HTR-8/SVneo (cell line): ENCODE measurements around the gene EPHA2.

Experiments
- DNase-seq: peaks from one replicate; pipeline ENCODE4 v3.0.0; 2011; ENCODE audit warnings: low spot score, mixed read lengths; ENCODE audit not compliant: insufficient read length
- FAIRE-seq: peaks from 2 replicates; lab custom pipeline; 2011; peaks lifted over from hg19 to GRCh38; lab: Jason Lieb, UNC

The EPHA2 gene

DNA sequence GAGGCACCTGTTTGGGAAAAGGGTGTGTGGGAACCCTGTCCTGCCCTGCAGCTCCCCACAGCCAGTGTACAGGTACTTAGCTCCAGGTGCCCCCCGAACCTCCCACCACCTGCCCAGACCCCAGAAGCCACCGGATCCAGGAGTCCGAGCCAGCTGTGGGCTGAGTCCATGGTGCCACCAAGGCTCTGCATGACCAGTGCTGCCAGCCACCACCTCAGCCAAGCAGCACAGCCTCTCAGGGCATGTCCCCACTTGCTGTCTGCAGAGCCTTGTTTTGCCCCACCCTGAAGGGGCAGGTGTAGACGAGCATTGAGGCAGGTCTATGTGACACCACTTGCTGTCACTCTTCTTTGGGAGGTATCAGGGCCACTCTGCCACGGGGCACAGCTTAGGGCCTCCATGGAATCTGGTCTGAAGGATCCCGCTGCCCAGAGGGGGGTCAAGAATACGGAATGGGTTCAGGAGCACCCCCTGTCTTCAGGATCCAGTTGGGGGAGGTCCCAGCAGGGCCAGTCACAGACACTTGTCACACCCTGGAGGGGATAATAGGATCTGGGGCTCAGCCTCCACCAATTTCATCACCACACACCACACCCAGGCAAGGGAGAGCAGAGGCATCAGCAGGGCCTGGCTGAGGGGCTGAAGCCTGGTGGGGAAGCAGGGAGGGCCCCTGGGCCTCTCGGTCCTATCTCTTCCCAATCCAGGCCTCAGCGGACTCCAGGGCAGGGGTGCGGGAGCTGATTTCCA is 28.9 kb upstream of the EPHA2 start:
- FAIRE-seq (no peak), DNase-seq (no peak)

DNA sequence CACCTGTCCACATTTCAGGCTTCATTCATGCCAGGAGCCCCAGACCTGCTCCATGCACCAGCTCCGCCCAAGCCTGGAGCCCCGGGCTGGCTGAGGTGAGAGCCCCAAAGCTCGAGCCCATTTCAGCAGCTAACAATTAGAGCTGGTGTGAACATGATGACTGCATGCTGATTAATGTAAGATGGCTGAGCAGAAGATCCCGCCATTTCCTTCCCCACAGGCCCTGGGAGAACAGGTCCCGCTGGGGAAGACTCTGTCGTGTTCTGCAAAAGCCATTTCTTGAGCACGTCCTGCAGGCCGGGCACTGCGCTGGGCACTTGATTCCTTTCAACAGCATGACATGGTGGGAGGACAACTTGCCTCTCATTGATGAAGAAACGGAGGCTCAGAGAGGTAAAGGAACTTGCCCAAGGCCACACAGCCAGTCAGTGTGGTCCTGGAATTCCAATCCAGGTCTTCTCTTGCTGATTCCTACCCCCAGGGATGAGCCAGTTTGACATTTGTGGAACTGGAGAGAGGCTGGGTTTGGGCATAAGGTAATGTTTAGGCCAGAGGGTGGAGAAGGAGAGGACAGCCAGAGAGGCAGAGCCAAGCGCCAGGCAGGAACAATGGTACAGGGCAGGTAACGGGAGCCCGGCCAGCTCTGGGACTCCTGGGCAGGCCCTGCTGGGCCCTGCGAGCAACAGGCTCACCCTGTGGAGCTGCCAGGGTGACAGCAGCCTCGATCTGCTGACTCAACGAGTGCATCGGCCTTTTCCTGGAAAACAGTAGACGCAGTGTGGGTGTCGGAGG is 28.1 kb upstream of the EPHA2 start:
- FAIRE-seq (no peak), DNase-seq (no peak)

DNA sequence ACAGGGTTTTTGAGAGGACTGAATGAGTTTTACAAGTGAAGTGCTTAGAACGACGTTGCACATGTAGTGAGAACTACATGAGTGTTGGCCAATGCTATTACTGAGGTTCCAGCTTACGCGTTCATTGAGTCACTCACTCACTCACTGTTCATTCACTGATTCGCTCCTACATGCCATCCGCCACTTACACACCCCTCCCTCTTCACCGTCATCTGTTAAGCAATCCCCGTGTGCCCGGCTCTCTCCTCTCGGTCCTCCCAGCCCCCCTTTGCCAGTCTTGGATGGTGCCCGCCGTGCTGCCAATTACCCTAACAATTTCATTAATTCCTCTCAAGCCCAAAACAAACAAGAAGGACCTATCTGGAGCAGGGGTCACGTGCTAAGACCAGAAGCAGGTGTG is 27.3 kb upstream of the EPHA2 start:
- FAIRE-seq, result no peak
- no peak for DNase-seq

DNA sequence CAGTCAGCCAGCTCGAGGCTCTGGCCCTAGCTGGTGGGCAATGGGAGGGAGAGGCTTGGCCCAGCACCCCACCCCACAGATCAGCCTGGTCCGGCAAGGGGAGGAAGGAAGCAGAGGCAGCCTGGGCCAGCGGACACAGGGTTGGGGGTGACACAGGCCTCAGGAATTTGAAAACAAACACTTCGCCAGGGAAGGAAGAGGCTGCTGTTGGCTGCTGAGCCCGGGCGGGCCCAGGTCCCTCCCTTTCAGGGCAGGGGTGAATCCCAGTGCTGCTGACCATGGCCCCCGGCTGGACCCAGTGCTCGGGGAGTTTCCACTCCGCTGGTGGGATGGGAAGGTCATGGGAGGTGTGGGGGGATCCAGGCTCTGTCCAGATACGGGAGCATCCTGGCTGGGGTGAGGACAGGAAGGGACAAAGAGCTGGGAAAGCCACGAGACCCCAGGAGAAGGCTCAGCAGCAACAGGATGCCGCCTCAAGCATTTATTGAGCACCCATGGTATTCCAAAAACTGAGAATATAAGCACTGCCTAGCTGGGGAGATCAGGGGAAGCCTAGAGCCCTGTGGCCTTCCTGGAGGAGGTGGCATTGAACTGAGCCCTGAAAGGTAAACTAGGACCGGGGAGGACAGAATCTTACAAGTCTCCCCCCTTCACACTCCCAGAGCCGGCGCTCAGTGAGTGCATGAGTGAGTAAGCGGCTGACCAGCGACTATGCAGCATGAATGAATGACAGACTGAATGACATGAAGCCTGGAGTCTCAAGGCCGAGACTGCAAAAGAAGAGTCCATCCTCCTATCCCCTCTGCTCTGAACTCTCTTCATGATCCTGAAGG is 26.2 kb upstream of the EPHA2 start:
- no peak for FAIRE-seq
- DNase-seq, result peak; percentile 80

DNA sequence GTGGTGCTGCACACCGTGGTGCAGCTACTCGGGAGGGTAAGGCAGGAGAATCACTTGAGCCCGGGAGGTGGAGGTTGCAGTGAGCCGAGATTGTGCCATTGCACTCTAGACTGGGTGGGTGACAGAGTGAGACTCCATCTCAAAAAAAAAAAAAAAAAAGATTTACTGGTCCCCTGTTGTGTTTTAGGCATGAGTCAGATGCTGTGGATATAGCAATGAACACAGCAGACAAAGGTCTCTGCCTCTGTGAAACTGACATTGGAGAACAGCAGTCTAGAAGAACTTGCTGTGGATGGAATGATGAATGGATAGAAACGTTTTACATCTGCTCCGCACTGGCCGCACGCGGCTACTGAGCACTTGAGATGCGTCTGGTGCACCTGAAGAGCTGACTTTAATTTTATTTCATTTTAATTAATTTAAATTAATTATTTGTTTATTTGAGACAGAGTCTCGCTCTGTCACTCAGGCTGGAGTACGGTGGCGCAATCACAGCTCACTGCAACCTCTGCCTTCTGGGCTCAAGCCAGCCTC is 24.5 kb upstream of the EPHA2 start:
- DNase-seq (no peak), FAIRE-seq (no peak)

DNA sequence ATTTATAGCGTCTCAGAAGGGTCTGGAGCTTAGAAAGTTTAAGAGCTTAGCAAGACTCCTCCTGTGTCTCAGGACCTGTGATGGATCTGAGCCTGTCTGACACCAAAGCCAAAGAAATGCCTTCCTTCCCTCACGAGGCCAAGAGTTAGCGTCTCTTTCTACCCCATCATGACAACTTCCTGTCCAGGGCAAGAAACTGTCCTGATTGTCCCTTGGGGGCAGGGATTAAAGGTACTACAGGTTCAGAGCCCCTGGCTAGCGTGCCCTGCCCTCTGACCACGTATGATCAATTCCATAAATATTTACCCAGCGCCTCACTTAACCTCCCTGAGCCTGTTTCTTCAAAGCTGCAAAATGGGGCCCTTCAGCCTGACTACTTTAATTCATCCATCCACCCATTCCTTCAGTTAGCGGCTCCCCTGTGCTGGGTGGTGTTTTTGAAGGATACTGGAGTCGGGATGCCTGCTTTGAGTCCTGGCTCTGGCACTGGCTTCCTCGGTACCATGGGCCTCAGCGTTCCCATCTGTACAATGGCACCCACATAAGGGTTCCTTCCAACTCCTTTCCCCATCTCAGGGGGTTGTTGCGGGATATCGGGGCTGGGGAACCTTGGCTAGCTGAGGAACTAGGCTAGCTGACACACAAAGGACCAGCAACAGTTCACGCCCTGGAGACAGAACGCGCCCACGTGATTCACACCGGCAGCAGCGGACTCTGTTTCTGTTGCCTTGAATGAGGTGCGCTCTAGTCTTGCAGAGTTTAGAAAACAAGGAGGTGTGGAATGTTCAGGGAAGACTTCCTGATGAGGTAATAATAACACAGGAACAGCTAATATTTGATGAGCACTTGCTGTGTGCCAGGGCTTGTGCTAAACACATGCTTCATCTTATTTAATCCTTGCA is 23.0 kb upstream of the EPHA2 start:
- DNase-seq (no peak), FAIRE-seq (no peak)

DNA sequence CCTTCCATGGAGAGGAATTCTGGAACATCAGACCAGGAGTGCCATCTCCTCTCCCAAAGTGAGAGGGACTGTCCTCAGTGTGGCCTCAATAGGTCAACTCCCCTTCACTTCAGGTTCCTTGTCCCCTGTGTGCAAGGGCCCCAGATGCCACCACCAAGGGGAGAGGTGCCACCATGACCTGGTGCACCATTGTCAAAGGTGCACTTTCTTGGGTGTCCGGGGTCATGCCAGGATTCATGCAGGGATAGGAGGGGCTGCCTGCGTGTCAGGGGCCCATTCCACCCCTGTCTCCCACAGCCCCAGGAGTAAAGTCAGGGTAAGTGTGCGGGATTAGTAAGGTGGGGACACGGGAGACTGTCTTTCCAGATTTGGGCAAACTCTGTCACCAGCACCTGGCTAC is 21.4 kb upstream of the EPHA2 start:
- DNase-seq (no peak), FAIRE-seq (no peak)

DNA sequence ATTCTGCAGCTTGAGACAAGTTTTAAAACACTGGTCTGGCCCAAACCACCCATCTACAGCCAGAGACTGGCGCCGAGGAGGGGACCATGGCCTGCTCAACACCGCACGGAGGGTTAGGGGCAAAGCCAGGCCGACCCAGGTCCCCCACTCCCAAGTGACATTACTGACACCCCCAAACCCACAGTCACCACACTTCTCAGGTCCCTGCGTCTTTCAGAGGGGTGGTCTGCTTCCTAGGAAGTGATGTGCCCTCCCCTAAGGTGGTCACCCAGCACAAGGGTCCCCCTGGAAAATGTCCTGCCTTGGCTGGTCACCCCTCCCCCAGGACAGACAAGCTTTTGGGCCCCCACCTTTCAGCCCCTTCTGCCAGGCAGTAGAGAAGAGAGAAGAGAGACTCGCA is 20.8 kb upstream of the EPHA2 start:
- FAIRE-seq, result no peak

DNA sequence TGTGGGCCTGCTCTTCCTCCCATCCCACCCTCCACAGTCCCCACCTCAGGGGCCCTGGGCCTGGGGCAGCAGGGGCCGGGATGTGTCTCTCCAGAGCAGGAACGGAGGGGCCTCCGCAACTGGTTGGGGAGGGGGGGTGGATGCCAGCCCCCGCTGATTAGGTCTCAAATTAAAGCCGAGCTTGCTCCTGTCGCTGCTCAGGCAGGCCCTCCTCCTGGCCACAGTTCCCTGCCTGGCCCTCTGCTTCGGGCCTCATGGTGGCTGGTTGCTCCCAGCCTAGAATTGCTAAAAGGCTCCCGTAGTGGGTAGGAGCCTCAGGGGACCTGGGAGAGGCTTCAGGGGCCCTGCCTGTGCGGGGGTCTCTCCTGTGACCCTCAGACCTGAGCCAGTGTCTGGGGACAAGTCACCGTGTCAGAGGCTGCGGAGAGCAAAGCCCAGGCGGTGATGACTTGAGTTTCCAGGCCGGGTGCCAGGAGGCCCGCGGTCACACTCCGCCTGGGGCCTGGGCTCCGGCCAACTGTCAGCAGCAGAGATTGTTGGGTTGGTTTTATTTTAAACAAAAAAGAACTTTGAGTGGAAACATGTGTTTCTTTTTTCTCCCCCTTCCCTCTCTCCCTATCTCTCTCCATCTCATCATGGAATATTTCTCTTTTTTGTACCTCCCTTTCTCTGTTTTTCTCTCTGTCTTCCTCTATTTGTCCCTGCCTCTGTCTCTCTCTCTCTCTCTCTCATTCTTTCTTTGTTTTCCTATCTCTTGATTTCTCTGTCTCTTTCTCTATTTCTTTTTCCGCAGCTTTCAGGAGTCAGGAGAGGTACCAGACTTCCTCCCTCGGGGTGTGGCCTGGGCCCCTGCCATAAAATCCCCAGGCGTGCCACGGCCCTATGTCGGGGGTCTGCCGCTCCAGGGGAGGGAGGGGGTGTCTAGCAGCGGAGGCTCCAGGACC is 20.0 kb upstream of the EPHA2 start:
- DNase-seq, result no peak
- no peak for FAIRE-seq

More for the DNA sequence above, 20.8 kb upstream of the EPHA2 start:
- no peak for DNase-seq

DNA sequence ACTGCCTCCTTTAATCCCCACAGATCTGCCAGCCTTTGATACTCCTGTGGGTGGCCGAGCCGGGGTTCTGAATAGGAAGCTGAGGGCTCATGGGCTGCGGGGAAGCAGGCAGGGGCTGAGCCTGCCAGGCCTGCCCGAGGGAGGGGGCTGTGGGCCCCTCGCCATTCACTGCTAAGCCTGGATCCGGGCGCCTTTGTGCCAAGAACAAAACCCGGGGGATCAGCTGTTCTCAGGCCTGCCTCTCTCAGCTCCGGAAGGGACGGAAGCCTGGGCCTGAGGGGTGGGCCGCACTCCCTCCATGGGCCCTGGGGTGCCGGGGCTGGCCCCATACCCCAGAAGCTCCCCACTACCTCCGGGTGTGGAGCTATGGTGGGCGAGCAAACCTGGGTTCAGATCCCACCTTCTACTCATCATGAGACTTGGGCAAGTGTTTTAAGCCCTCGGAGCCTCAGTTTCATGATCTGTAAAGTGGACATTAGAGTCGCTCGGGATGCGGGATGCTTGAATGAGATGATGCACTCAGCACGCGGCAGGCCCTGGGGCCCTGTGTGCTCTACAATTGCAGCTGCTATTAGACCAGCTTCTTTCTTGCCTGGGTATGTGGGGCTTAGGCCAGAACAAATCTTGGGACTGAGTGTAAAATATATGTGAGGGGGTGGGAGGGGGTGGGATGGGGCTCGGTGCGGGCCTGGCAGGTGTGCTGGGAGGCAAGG is 19.2 kb upstream of the EPHA2 start:
- FAIRE-seq (no peak), DNase-seq (no peak)

DNA sequence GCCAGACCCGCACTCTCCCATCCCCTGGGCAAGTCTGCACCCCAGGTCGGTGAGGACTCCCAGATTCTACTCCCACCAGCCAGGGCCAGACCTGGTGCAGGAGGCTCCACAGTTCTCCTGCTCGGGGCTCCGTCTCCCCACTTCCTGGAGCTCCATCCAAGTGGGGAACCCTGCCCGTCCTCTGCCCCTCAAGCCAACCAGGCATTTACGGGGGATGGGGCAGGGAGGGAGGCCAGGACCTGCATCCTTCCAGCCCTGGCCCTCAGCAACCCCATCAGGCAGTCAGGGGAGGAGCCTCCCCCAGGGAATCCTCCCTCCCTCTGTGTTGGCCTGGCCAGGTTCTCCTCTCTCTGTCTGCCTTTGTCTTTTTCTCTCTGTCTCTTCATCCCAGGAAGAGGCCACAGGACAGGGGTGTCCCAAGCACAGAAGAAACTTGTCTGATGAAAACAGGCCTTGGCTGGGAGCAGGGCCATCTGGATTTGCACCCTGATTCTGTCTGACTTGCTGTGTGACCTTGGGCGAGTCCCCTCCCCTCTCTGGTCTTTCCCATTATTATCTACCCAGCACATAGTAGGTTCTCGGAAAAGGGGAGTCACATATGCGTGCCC is 18.5 kb upstream of the EPHA2 start:
- no peak for FAIRE-seq
- DNase-seq, result no peak

DNA sequence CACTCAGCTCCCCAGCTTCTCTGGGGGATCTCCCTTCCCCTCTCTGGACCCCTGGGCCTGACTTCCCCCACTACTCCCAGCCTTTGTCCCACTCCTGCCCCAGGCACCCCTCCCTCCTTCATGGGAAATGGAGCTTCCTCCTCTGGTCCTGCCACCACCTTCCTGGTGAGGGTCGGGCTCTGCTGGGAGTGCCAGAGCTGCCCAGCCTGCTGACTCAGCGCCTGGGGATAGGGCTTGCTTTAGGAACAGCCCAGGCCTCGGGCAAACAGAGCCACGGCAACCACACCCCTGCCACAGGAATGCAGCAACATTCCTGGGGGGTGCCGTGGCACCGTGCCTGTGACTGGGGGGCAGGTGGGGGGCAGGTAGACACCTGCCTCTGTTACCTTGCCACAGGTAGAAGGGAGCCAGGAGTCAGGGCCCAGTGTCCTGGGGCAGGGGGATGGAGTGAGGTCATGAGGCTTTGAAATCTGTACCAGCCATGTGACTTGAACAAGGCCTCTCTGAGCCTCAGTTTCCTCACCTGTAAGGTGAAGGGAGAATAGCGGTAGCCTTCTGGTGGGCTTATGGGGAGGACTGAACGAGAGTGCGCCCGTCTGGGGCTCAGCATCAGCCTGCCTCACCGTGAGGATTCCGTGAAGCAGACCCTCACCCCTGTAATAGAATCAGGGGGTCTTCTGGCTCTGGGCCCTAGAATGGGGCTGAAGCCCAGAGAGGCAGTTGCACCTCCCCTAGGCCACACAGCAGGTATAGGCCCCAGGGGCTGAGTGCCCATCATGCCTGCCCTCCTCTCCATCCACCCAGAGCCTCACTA is 17.8 kb upstream of the EPHA2 start:
- DNase-seq (peak; percentile 85), FAIRE-seq (peak; percentile 85)

DNA sequence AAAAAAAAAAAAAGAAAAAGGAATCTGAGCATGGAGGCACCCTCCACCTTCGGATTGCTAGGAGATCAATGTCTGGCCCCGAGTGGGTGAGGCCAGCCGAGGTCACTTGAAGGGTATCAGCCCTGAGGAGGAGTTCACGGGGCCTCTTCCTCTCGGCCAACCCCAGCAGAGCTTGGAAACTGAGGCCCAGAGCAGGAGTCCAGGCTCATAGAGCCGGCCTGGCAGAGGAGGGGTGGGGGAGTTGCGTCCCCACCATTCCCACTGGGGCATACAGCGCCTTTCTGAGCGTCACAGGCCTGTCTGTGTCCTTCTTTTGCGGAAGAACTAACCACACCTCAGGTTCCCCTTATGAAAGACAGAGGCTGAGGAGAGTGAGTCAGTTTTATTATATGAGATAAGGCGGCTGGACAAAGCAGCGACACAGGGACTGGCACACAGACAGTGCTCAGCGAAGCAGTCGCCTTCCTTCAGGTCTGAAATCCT is 17.1 kb upstream of the EPHA2 start:
- no peak for DNase-seq

DNA sequence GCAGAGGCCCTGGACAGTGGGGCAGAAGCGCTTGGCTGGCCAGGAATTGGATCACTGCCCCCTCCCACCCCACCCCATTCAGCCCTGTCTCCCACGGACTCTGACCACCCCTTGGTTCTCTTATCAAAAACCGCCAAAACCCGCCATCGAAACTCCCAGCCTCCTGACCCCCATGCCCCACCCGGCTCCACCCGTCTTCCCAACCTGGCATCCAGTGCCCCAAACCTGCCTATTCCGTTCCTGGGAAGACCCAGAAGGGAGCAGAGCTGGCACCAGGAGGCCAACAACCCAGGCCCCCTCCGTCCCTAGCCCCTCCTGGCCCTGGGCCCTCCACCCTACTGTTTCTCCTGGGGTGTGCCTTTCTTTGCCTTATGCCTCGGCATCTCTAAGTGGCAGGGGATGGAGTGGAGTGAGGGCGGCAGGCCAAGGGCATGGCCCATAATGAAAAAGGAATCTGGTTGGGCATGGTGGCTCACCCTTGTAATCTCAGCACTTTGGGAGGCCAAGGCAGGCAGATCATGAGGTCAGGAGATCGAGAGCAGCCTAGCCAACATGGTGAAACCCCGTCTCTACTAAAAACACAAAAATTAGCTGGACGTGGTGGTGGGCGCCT is 16.5 kb upstream of the EPHA2 start:
- FAIRE-seq, result no peak
- no peak for DNase-seq

More for the DNA sequence above, 17.1 kb upstream of the EPHA2 start:
- no peak for FAIRE-seq

DNA sequence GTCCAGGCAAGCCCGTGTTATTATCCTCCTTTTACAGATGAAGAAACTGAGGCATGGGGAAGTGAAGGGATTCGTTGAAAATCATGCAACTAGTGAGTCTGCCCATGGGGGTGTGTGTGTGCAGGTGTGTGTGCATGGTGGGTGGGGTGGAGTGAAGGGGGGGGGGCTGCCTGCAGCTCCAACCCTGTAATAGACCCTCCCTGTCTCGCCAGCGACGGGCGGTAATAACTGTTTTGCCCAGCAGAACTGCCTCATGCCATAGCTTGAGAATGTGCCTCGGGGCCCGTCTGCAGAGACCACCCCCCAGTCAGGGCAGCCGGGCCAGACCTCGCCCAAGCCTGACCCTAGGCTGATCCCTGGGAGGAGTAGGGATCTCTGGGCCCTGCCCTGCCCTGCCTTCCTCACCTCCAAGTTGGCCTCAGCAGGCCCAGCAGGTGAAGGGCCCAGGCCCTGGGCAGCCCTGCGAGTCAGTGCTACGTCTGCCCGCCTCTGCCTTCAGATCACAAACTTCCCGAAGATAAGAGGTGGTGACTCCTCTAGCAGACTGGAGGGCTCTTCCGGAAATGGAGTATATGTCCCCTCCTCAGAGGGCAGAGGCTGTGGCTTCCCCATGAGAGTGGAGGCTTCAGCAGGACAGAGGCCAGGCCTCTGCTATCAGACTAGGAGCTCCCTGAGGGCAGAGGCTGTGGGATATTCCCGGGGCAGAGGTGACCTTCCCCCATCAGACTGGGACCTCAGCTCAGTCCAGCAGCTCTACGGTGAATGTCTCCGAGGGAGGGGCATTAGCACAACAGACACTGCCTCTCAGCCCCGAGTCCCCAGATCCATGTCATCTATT is 15.7 kb upstream of the EPHA2 start:
- DNase-seq, result no peak
- no peak for FAIRE-seq
